ENCODE data around the gene SBSN.
A peak's percentile ranks its signal among the peaks of the same experiment; 100 is the strongest.

Gene SBSN

GRCh38 chr19:35529241-35530218 is 1.4 kb upstream of the SBSN start:
- no peak for DNase-seq

DNA sequence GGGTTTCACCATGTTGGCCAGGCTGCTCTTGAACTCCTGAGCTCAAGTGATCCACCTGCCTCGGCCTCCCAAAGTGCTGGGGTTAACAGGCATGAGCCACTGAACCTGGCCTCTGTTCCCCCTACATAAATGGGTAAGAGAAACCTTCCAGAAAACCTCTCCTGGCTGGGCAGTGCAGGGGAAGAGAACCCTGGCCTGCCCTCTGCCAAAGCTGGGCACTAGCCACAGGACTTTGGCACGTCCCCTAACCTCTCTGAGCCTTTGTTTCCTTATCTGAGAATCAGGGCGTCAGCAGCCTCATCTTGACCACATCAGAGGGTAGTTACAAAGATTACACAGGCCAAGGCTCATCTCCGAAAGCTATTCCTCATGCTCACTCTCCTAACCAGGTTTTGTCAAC is 2.2 kb downstream of the SBSN start:
- no peak for DNase-seq

DNA sequence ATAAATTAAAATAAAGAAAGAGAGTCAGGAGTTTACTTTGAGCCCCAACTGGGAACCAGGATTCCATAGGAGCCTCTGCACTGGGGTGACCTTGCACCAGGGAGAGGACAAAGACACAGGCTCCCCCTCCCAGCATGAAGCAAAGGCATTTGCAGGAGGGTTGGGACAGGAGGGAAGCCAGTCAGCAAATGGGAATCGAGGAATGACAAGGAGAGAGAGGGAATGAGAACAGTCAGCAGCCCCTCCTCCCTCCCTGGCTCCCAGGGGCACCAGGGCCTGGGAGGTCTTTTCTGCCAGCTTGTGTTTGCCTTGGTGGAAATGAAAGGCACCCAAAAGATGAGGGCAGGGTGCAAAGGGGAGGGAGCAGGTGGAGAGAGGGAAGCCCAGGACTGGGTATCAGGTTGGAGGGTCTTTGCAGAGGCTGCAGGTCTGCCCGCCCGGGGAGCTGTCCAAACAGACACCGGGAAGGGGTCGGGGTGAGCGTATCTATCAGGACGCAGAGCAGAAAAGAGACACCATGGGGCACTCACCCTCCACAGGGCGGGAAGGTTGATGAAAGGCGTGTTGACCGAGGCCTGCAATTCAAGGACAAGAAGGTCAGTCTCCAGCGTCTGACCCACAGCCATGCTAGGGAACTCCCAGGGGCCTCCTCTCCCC is 3.8 kb downstream of the SBSN start:
- no peak for DNase-seq

DNA sequence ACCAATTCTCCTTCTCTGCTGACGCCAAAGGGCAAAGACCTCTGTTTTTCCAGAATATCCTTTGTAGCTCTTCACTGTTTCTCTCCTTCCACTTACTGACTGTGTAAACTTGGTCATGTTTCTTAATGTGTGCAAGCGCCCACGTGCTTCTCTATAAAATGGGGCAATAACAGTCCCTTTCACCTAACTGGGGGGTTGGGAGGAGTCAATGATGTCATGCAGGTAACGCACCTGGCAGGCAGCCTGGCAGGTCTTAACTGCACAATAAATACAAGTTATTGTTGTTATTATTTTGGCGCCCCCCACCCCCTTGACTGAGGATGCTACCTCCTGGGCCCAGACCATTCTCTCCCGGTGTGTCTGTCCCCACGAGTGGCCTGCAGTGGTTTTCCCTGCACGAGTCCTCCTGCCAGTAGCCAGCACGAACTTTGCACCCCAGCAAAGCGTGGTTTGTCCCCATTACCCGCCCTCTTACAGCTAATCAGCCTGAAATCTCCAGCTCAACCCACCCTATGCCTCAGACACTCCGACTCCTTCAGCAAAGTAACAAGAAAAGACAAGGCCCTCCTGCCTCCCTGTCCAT is 5.3 kb downstream of the SBSN start:
- no peak for DNase-seq

GRCh38 chr19:35521124-35521743 is 6.9 kb downstream of the SBSN start:
- no peak for DNase-seq

GRCh38 chr19:35519291-35519690 is 8.8 kb downstream of the SBSN start:
- DNase-seq: no peak

GRCh38 chr19:35518313-35518712 is 9.8 kb downstream of the SBSN start:
- DNase-seq: no peak

DNA sequence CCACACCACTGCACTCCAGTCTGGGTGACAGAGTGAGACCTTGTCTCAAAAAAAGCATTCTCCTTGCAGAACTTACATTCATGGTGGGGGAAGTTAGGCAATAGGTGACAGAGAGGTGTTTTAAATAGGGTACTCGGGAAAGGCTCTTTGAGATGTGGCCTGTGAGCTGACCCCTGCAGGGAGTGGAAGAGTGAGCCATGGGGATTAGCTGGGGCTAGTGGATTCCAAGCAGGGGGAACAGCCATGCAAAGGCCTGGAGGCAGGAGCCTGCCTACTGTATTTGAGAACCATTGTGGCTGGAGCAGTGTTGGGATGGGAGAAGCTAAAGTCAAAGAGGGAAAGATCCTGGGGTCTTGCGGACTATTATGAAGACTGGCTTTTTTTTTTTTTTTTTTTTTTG is 10.8 kb downstream of the SBSN start:
- DNase-seq: no peak

GRCh38 chr19:35516310-35516709 is 11.8 kb downstream of the SBSN start:
- no peak for DNase-seq

GRCh38 chr19:35514282-35514809 is 13.8 kb downstream of the SBSN start:
- no peak for DNase-seq

- DNase-seq: no peak
Observed at GRCh38 chr19:35513628-35514281, 14.4 kb downstream of the SBSN start, which contains the start of gene DMKN. Gene DMKN (minus strand): TSS chr19:35513649. CDS start chr19:35513475, 174 bp downstream.

DNA sequence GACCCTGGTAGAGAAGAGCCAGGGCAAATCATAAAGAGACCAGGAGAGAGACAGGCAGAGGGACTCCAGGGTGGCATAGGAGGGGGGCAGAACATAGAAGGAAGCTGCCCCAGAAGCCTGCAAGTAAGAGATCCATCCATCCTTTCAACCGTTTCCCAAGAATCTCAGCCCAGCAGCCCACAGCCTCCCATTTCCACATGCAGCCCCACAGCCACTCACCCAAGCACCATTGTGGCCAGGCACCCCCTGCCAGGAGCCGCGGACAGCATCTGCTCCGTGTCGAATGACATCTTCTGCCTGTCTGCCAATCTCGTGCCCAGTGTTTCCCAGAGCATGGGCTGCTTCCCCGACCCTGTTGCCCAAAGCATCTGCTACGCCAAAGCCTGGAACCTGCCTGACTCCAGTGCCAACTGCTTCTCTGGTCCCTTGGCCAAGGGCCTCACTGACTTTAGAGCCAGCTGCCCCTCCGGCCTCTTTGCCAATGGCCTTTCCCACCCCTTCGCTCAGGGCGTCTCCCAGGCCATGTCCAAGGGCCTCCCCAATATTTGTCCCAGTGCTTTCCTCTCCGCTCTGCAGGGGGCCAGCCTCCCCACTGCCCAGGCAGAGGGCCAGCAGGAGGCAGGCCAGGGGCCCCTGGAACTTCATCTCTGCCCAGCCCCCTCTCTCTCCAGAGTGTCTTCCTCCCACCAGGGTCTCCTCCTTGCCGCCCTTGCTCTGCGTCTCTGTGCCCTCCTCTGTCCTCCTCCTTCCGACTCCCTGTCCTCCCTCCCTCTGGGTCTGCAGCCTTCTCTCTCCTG is 15.1 kb downstream of the SBSN start:
- DNase-seq: no peak

- DNase-seq: no peak
Observed at GRCh38 chr19:35511337-35511736, 16.8 kb downstream of the SBSN start.

DNA sequence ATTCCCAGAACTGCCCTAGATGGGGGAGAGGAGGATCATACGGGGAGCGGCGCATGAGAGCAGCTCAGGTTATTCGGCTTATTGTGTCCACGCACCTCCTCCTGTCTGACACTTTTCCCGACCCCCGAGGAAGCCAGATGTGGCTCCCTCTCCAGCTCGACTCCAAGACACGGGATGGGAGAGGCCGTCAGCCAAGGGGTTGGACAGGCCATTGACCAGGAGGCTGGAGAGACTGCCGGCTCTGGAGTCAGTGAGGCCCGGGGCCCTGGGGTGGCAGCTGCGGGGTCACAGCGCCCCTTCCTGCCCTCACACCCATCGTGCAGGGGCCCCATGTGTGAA is 17.5 kb downstream of the SBSN start:
- DNase-seq: no peak

- DNase-seq: peak in 5 of 6 experiments; percentile 42 to 68 (median 58)
Observed at GRCh38 chr19:35509861-35510625, 18.1 kb downstream of the SBSN start.

DNA sequence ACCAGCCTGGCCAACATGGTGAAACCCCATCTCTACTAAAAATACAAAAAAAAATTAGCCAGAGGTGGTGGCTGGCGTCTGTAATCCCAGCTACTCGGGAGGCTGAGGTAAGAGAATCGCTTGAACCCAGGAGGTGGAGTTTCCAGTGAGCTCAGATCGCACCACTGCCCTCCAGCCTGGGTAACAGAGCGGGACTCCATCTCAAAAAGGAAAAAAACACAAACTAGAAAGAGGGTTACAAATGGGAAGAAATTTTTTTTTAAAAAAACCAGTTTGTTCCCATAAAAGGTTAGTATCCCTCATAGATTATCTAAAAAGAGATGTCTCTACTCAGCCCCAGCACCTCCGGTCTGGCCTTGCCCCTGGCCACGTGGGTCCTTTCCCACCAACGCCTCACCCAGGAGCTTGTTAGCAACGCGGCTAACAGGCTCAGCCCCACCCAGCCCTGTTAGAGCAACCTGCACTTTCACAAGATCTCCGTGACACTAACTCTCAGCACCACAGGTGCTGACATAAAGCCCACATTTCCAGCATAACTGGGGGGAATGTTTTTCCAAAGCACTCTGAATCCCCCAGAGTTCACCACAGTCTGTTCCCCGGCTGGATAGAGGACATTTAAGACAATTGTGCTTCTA is 19.0 kb downstream of the SBSN start:
- peak in 2 of 6 experiments; percentile 9 to 32 for DNase-seq

GRCh38 chr19:35508129-35508528 is 20.0 kb downstream of the SBSN start:
- DNase-seq: no peak

DNA sequence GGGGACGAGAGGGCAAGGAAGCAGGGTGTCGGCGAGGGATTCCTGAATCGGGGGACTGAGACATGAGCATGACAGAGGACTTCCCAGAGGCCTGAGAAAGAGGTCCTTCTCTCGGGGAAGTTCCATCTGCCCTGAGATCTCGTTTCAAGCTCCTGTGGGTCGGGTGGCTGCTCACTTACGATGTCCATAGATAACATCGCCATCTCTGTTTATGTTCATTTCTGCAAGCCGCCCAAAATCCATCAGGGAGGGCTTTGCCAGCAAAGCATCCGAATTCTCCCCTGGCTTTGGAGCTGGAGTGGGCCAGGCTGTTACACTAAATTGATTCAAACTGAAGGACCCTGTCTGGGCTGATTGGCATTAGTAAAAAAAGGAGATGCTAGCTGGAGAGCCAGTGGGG is 20.6 kb downstream of the SBSN start:
- no peak for DNase-seq

GRCh38 chr19:35506011-35506410 is 22.1 kb downstream of the SBSN start:
- no peak for DNase-seq

DNA sequence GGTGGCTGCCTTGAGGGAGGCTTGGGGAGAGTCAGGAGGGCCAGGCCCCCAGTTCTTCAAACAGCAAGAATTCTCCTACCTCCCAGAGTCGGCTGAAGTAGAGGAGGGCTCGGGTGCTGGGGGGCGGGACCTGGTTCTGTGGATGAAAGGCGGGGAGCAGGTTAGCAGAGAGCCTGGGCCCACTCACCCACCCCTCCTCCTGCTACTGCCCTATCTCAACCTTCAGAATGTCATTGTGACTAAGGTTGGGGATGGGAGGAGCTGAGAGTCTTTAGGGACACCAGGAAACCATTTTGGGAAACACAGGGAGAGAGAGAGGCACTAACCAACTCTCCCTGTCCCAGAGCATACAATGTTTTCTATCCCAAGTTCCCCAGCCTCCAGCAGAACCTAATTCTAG is 25.4 kb downstream of the SBSN start:
- no peak for DNase-seq
